A549 treated with dexamethasone at 1 μM for 4 hours (cell line): ENCODE results near the gene PTPRU. TPM values are rescaled to one million over a fixed set of nuclear protein-coding genes. Genes with fewer than 3 reads are reported as not detected.

Experiments
- total RNA-seq: library from RNA; stranded (reverse); fragments of 200-300 nt; extraction: Qiagen RNA extraction; gene quantifications from 5 replicates; pipeline ENCODE4 v1.2.3, GENCODE V29; 2022

The PTPRU gene
- total RNA-seq = 5.5 to 10.8 TPM (median 8.2 TPM) in 5 replicates

DNA sequence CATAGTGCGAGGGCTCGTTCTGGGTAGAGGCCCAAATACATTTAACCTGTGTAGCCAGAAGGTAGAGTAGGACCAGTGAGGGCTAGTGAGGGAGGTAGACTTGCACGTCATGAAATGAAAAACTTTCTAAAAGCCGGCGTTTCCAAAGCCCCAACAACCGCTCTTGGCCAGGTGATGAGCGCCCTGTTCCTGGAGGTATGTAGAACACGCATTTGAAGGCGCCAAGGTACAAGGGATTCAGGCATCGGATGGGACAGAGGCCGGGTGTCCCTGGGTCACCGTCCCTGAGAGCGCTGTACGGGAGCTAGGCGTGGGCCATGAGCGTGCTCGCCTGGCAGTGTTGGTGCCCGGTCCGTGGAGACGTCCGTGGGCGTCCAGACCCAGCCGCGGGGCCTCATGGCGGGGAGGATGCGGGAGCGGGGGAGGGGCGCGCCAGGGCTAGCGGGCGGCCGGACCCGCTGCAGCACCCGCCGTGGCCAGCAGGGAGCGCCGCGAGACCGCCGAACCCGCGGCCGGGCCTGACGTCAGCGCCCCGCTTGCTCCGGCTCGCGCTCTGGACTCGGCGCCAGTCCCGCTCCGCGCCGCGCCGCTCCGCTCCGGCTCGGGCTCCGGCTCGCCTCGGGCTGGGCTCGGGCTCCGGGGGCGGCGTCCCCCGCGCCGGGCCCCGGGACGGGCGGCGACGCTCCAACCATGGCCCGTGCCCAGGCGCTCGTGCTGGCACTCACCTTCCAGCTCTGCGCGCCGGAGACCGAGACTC is at the start of gene PTPRU:
PTPRU (plus strand) TSS at position 568 of the 757 bp plus-strand sequence; CDS start at position 691, 123 bp downstream.

DNA sequence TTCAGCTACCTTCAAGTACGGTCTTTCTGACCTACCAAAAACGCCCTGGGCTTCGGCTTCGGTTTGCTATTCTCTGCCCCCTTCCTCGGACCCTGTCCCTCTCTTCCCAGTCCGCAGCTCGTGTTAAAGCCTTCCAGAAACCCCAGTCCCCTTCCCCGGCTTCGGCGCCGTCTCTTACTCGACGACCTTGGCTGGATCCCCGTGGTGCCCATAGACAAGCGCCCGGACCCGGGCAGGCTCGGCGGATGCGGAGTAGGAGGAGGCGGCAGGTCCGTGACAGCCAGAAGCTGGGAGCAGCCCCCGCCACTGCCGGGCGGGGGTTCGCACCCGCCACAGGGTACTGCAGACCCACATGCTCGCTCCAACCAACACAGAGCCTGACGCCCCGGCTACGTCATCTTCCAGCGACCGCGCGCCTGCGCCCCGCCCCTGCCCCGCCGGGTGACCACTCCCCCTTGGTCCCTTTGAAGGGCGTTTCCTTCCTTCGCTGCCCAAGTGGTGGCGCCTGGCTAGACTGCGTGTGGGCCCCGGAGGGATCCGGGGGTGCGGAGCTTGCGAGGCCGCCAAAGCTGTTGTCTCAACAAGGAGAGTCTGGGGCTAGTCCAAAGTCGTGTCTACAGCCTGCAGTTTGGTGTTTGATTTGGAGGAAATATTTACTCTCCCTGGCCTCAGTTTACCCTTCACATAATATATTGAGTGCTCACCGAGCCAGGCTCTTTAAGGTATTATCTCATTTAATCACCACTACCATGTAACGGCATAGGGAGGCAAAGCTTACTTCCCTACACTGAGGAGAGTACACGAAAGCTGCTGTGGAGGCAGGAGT is 5.6 kb upstream of the PTPRU start, which contains the start of gene MECR:
MECR (minus strand) TSS at position 382 of the 826 bp plus-strand sequence; CDS start at position 354, 28 bp downstream.

Other genes starting within 250 kb of the PTPRU start
- gene TMEM200B, start 112.6 kb upstream of the PTPRU start, total RNA-seq = 0.05 to 0.11 TPM (median 0.06 TPM) in 5 replicates
- gene SRSF4, start 54.6 kb upstream of the PTPRU start, total RNA-seq = 41.4 to 51.7 TPM (median 50.0 TPM) in 5 replicates
- gene MECR, start 5.6 kb upstream of the PTPRU start, total RNA-seq = 17.5 to 20.9 TPM (median 19.6 TPM) in 5 replicates